GM18870 (cell line): ENCODE results near the gene CLIC4.
A peak's percentile ranks its signal among the peaks of the same experiment; 100 is the strongest.
"Not testable (repeated sequence)": the region's sequence is repeated elsewhere in the genome, so short reads cannot be mapped to it uniquely, and the experiment has no call there.

ENCODE experiments used
- ATAC-seq: cut with Tn5 transposase; IDR thresholded peaks from one replicate; pipeline ENCODE4 v1.9.1; 2021; ENCODE audit warnings: moderate library complexity; ENCODE audit not compliant: unreplicated experiment

Gene CLIC4

GRCh38 chr1:24803220-24803619 is 58.0 kb downstream of the CLIC4 start:
- ATAC-seq, result no peak

GRCh38 chr1:24803987-24804530 is 58.8 kb downstream of the CLIC4 start:
- no peak for ATAC-seq

- no peak for ATAC-seq
Measured at GRCh38 chr1:24805534-24806301, 60.5 kb downstream of the CLIC4 start.

- no peak for ATAC-seq
Measured at GRCh38 chr1:24806588-24806987, 61.3 kb downstream of the CLIC4 start.

GRCh38 chr1:24811494-24811893 is 66.2 kb downstream of the CLIC4 start:
- not testable (repeated sequence) for ATAC-seq

GRCh38 chr1:24820221-24820620 is 75.0 kb downstream of the CLIC4 start:
- not testable (repeated sequence) for ATAC-seq

GRCh38 chr1:24822887-24823286 is 77.6 kb downstream of the CLIC4 start:
- ATAC-seq, result no peak

GRCh38 chr1:24823486-24823885 is 78.2 kb downstream of the CLIC4 start:
- not testable (repeated sequence) for ATAC-seq

GRCh38 chr1:24825174-24825573 is 79.9 kb downstream of the CLIC4 start:
- no peak for ATAC-seq

GRCh38 chr1:24826510-24826909 is 81.3 kb downstream of the CLIC4 start:
- no peak for ATAC-seq

- ATAC-seq, result no peak
Measured at GRCh38 chr1:24827379-24828135, 82.3 kb downstream of the CLIC4 start.

- no peak for ATAC-seq
Measured at GRCh38 chr1:24828183-24828886, 83.1 kb downstream of the CLIC4 start.

- no peak for ATAC-seq
Measured at GRCh38 chr1:24828887-24829192, 83.6 kb downstream of the CLIC4 start.

GRCh38 chr1:24830680-24831272 is 85.5 kb downstream of the CLIC4 start:
- no peak for ATAC-seq

- ATAC-seq, result no peak
Measured at GRCh38 chr1:24841593-24841992, 96.3 kb downstream of the CLIC4 start.

- no peak for ATAC-seq
Measured at GRCh38 chr1:24846671-24847070, 101.4 kb downstream of the CLIC4 start.

GRCh38 chr1:24847995-24848881 is 103.0 kb downstream of the CLIC4 start:
- peak; percentile 68 for ATAC-seq

- ATAC-seq, result no peak
Measured at GRCh38 chr1:24849672-24850295, 104.5 kb downstream of the CLIC4 start.

GRCh38 chr1:24850328-24850920 is 105.2 kb downstream of the CLIC4 start:
- no peak for ATAC-seq
